Ramos (cell line): ENCODE data around the gene ACSF3.

ENCODE experiments used
- in situ Hi-C: fragments of 300-500 bp; cut with MboI; formaldehyde crosslinking; loops from one replicate; pipeline ENCODE4 v1.14.3; 2022; ENCODE audit warnings: low sequenced_read_pairs; ENCODE audit not compliant: unreplicated experiment

Gene ACSF3

DNA sequence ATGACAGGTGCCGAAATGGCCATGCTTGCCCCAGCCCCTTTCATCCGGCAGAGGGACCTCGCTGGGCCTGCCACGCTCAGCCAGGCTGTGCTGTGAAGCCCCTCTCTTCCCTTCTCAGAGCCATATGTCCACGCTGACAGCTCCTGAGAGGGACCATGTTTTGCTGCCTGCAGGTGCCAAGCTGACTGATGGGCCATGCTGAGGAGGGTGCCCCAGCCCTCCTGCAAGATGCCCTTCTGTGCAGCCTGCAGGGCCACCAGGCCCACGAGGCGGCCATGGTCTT, 44.8 kb downstream of the ACSF3 start:
- in situ Hi-C loops = no loop called here

DNA sequence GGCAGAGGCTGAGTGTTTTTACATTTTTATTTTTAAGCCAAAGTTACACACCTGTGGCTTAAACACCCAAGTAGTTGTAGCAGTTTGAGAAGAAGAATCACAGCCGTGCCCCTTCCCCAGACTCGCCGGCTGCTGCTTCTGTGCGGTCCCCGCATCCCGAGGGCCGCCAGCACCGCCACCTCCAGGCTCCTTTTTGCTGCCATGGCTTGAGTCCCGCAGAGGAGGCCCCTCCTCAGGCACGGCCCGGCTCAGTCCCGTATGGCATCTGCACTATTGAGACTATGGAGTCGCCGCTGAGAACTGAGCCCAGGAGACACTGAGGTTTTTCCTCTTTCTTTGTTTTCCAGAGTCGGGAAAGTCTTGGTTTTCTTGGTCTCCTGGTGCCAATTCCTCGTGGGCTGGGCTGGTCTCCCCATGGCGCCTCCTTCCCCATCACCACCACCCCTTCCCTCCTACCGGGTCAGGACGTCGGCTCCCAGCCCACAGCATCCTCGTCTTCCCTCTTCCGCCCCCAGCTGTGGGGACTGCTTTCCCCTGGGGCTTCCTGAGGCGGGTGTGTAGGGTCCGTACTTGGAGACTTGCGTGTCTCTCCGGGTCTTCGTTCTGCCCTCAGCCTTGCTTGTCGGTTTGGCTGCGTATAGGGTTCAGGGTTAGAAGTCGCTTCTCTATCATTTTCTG, 45.3 kb downstream of the ACSF3 start:
- in situ Hi-C loops = no loop called here

DNA sequence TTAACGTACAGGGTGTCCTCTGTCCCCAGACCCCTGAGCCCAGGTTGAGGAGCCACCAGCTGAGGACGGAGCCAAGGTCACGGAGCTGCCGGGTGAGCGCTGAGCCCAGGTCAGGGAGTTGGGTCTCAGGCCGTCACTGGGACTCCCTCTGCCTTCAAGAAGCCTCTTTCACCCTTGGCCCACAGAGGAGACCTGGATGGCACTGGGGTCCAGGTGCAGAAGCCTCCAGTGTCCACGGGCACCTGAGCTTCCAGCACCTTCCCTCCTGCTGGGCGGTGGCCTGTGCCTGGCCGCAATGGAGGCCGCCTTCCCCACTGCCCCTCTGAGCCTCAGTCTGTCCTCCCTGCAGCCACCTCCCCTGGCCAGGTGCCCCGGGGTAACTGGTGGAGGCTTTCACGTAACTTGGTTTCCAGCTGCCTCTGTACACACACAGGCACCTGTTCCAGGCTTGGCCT, 46.3 kb downstream of the ACSF3 start:
- in situ Hi-C loops = no loop called here

DNA sequence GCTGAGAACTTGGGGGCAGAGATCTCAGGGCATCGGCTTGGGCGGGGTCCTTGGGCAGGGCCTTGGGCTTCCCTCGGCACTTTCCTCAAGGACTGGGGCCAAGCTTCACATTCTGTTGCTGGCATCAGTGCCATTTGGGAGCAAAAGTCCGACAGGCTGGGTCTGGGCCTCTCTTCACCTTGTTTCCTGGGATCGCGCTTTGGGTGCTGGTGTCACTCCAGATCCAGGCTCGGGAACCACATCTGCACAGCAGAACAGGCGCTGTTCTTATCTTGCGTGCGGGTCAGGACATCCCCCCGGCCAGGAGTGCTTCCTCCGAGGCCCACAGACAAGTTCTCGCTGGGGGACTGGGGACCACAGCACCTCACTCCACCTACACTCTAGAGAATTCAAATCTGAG, 46.7 kb downstream of the ACSF3 start:
- in situ Hi-C loops = no loop called here

DNA sequence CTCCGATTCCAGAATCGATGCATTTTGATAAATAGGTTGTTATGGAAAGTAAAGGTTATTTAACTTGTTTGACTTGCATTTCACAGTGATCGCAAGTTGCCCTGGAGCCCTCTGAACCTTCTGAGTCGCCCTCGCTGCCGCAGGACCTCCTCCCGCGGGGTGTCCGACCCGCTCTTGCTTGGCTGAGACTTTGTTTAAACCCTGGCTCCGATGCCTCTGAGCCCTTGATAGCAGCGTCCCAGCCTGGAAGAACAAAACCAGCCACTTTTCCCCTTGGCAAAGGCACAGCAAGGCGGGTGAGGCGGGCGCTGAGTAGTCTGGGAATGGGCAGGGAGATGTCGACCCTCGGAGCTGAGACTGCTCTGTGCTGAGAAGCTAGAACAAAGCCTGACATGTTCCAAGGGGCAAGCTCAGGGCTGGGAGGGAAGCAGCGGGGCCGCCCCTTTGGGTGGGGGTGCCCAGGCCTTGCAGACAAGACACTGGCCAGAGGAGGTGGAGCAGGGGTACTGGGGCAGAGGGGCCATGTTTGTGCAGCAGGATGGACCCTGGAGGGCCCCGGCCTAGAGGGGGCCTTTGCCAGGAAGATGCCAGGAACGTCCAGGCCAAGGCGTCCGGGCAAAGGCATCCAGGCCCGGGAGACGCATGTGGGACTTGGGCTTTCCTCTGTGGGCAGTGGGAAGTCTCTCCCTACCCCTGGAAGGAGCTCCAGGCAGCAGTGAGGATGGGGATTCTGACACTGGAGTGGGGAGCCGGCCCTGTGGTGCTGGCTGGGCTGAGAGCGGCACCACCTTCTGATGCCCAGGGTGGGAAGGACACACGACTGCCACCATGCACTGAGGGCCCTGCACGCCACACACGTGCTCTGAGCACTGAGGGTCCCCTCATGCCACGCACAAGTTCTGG, 47.6 kb downstream of the ACSF3 start:
- in situ Hi-C loops = no loop called here

DNA sequence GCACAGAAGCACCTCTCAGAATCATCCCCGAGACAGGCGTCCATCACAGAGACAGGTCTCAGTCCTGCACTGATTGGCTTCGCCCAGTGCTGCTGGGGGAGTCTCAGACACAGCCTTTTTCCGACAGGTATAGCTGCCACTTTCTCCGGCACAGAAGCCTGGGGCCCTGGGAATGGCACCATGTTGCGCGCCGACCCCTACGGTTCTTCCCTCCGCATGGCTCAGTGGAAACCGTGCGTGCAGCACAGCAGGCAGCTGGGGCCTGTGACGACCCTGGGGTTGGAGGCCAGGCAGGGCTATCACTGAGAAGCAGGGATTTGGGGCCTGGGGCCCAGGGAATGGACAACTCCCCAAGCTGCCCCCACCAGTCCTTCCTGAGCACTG, 48.2 kb downstream of the ACSF3 start:
- in situ Hi-C loops = no loop called here

DNA sequence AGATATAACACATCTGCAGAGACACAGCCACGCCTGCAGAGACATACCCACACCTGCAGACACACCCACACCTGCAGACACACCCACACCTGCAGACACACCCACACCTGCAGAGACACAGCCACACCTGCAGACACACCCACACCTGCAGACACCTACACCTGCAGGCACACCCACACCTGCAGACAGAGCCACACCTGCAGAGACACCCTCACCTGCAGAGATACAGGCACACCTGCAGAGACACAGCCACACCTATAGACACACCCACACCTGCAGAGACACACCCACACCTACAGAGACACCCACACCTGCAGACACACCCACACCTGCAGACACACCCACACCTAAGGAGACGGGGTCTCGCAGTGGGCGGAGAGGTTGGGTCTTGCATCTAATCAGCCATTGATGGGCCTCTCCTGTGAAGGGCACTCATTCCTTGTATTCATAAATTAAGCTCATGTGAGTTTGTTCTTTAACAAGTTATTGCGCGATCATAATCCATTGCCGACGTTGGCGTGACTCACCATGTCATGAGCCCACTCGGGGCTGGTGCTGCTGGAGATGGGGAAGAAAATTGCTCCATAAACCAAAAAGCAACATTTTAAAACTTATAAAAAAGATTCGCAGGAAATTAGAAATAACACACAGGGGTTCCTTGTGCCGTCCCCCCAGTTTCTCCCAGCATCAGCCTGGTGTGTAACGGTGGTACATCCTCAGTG, 49.0 kb downstream of the ACSF3 start:
- in situ Hi-C loops = no loop called here

DNA sequence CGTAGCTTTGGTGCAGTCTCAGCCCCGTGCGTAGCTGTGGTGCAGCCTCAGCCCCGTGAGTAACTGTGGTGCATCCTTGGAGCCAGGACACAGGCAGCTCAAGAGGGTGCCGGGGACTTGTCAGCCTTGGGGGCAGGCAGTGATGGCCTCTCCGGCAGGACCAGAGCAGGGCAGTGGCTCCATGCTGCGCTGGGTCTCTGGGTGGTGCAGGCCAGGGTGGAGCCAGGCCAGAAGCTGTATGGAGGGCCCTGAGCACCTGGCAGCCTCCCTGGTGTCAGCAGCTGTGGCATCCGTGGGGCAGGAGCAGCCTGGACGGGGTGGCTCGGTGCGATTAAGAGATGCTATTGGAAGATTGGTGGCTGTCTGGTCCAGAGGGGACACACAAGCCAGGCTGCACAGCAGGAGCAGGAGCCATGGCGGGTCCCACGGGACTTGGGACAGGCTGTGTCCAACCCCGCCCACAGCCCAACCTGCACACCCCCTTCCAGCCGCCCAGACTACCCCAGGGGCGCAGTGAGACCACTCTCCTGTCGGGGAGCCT, 49.6 kb downstream of the ACSF3 start:
- in situ Hi-C loops = no loop called here

DNA sequence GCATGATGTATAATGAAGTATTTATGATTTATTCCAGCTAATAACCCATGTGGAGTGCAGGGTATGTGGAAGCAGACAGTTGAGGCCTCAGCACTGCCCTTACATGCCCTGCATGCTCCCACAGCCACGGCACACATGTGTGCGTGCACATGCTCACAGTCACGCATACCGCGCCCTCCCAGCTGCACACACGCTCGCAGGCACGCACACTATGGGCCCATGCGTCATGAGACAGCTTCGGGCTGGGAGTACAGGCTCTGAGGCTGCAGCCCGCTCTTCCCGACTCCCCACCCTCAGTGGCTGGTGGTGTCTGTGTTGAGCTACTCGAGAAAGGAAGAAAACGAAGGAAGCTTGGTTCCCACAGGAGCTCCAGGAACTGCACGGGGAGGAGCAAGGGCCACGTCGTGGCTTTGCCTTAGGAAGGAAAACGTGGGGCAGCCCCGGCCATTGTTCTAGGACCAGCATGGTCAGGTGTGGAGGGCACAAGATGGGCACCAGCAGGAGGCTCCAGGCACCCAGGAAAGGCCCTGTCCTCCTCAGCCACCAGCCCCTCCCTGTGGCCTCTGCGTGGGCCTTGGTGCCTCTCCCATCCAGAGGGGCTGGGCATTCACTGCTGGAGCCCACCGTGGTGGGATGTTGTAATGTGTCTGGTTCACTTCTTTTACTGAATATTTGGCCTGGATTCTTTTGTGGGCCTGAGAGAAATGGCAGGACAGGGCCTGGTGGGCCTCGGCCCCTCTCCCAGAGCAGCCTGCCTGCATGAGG, 50.4 kb downstream of the ACSF3 start:
- in situ Hi-C loops = no loop called here

DNA sequence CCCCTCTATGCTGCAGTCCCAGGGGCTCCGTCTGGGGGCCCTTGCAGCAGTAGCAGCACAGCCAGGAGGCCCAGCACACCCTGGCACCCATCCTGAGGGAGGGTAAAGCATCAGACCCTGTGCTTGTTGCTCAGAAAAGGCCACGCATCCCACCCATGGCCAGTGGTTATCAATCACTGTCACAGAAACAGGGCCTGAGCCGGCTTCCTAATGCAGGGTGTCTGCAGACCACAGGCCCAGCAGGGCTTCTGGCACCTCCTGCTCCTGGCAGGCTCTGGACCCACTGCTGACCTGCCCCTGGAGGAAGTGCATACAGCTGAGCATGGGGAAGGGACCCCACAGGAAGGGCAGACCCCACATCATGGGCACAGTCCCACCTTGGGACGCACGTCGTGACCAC, 51.0 kb downstream of the ACSF3 start:
- in situ Hi-C loops = no loop called here

DNA sequence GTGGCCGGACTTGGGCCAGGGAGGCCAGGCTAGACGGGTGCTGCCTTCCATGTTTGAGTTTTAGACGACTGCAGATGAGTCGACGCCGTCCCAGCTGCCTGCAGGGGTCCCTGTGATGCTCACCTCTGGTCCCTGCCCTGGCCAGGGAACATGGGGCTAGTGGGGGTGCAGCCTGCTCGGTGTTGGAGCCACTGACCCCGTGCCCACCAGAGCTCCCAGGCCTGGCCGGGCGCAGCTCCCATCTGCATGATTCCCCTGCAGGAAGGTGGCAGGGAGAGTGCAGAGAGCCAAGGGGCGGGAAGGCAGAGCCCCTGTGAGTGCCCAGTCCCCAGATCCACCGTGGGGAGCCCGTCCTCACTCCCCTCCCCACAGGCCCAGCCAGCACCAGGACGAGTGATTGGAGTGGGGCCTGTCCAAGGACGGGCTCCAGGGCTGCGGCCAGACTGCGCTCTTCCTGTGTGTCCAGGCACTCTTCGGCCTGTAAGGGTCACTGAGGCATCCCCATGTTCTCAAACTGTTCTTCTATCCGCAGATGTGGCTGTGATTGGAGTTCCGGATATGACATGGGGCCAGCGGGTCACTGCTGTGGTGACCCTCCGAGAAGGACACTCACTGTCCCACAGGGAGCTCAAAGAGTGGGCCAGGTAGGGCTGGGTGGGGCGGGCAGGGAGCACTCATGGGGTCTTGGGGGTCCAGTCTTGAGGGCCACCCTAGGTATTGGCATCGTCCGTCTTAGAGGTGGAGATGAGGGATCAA, 51.9 kb downstream of the ACSF3 start:
- in situ Hi-C loops = no loop called here

DNA sequence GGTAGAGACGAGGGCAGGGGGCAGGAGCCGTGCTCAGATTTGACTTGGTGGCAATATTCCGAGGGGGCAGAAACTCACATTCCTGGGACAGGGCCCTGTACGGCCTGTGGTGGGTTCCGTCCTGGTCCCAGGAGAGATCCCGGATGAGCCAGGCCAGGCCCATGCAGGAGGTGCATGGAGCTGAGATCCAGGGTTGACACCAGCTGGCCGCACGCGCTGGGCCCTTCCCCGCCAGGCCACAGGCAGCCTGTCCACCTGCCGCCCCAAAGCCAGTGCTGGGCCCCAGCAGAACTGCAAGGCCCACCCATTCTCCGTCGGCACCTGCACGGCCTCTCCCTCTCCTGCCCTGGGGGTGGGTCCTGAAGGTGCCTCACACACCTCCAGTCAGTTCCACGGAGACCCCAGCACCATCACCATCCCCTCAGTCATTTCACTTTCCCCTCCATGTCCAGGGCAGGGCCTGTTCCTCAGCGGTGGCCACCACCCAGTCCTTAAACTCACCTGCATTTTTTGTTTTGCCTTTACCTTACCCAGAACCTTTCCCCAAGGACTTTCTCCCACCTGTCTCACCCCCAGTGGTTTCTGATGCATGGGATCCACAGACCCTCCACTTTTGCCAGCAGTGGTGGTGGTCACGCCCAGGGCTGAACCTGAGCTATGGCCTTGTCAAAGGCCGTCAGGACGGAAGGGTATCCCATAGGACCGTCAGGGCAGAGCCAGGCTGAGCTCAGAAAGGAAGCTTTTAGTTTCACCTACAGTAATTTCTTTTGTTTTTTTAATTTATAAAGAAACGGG, 52.8 kb downstream of the ACSF3 start:
- in situ Hi-C loops = no loop called here

DNA sequence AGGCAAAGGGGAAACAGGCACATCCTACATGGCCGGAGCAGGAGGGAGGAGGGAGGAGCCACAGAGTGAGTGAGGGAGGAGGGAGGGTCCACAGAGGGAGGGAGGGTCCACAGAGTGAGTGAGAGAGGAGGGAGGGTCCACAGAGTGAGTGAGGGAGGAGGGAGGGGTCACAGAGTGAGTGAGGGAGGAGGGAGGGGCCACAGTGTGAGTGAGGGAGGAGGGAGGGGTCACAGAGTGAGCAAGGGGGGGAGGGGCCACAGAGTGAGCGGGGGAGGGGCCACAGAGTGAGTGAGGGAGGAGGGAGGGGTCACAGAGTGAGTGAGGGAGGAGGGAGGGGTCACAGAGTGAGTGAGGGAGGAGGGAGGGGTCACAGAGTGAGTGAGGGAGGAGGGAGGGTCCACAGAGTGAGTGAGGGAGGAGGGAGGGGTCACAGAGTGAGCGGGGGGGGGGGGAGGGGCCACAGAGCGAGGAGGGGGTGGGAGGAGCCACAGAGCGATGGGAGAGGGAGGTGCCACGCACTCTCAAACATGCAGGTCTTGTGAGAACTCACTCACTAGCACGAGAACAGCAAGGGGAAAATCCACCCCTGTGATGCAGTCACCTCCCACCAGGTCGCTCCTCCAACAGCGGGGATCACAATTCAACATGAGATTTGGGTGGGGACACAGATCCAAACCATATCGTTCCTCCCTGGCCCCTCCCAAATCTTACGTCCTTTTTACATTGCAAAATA, 53.6 kb downstream of the ACSF3 start:
- in situ Hi-C loops = no loop called here

DNA sequence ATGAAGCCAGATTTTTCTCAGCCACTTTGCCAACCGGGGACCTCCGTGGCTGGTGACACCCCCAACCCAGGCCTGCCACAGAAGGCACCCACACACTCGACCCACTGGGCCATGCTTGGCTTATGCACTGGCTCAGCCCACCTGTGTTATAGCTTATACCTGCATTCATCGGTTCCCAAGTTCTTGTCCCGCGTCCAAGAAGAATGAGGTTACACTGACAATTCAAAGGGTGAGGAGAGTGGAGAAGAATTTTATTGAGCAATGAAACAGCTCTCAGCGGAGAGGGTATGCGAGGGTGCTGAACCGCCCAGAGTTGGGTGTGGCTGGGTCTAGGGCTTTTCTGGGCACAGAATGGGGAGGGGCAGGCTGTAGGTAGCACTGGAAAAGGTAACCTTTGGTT, 55.7 kb downstream of the ACSF3 start:
- in situ Hi-C loops = no loop called here

DNA sequence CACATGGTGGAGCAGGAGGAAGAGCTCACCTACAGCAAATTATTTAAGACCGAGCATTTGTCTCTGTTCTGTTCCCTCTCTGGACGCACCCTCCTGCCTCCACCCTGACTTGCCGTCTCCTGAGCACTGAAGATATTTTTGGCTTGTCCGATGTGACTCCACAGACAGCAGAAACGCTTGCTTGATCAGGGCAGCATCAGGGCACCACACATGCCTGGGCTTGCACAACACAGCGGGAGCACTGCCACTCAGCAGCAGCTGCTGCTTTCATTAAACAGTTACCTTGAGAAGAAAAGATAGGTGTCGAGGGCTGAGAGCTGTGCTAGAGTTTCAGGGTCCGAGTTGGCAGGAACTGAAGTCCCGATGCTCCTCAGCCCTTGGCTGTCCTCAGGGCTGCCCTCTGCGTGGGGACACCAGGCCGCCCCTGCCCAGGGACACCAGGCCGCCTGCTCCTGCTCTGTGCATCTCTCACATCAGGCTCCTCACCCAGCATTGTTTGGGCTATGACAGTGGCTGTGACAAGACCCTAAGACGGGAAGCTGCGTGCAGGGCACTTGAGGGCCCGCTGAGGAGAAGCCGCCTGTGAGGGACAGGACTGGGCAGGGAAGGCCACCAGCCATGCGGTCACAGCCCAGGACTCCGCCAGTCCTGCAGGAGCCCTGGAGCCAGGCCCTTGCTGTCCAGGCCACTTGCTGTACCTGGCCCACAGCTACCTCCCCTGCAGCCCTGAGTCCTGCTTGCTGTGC, 56.6 kb downstream of the ACSF3 start:
- in situ Hi-C loops = no loop called here

DNA sequence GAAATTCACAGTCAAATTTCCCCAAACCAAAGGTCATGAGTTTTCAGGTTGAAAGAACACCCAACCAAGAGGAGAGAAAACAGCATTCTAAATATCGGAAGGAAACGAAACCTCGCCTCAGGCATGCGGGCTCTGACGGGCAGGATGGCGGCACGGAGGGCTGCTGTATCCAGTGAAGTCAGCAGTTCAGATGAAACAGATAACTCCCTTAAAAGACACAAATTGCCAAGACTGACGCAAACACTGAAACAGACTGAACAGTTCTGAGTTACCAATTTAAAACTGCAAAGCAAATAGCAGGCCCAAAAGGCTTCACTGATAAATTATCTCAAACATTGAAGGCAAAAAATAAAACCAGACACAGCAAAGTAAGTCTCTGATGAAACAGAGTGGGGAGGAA, 57.3 kb downstream of the ACSF3 start:
- in situ Hi-C loops = no loop called here
